Stimulated activated CD8-positive, alpha-beta memory T cell treated with anti-CD3 and anti-CD28 coated beads, Interleukin-4, amount 100 ng/mL, for 1 hour (primary cell): ENCODE measurements around the gene RTN4R.

ENCODE experiments used
- DNase-seq, 2 donors: peaks; one replicate each; pipeline ENCODE4 v3.0.0-alpha.2; 2020; ENCODE audit warnings: low read depth in 2 of 2, low spot score in 1 of 2

The RTN4R gene

GRCh38 chr22:20243537-20244249, 24.4 kb downstream of the RTN4R start:
- peak in 1 of 2 donors; percentile 17 for DNase-seq

- no peak for DNase-seq
These were observed 25.0 kb downstream of the RTN4R start for GRCh38 chr22:20243176-20243536.

GRCh38 chr22:20242393-20243175, 25.5 kb downstream of the RTN4R start:
- no peak for DNase-seq

- DNase-seq: no peak
These were observed 26.3 kb downstream of the RTN4R start for GRCh38 chr22:20241579-20242392.

- no peak for DNase-seq
These were observed 27.2 kb downstream of the RTN4R start for GRCh38 chr22:20240900-20241299.

GRCh38 chr22:20240447-20240764, 27.7 kb downstream of the RTN4R start:
- no peak for DNase-seq

- no peak for DNase-seq
These were observed 28.3 kb downstream of the RTN4R start for GRCh38 chr22:20239676-20240446.

- DNase-seq: no peak
These were observed 29.0 kb downstream of the RTN4R start for GRCh38 chr22:20238901-20239675.

- DNase-seq: peak in 1 of 2 donors; percentile 17
These were observed 29.6 kb downstream of the RTN4R start for GRCh38 chr22:20238536-20238900.

- DNase-seq: peak in 1 of 2 donors; percentile 18
These were observed 30.4 kb downstream of the RTN4R start for GRCh38 chr22:20237480-20238440.

GRCh38 chr22:20236052-20236717, 31.9 kb downstream of the RTN4R start:
- no peak for DNase-seq

GRCh38 chr22:20235389-20235991, 32.6 kb downstream of the RTN4R start:
- DNase-seq: no peak

GRCh38 chr22:20234760-20235388, 33.2 kb downstream of the RTN4R start:
- no peak for DNase-seq

GRCh38 chr22:20234314-20234682, 33.8 kb downstream of the RTN4R start:
- DNase-seq: no peak

- DNase-seq: no peak
These were observed 34.5 kb downstream of the RTN4R start for GRCh38 chr22:20233351-20234313.

GRCh38 chr22:20232781-20233180, 35.3 kb downstream of the RTN4R start:
- no peak for DNase-seq

GRCh38 chr22:20232237-20232598, 35.9 kb downstream of the RTN4R start:
- DNase-seq: no peak
